Dendritic cell treated with granulocyte-macrophage colony-stimulating factor and Interleukin-4, amounts not matched to agents 40 ng/mL and 50 ng/mL, for 4 days (primary cell): ENCODE results near the gene ARMC9.

Source experiments
- H3K27ac Mint-ChIP-seq: one replicate; pipeline ENCODE4 v1.8.0; 2022; ENCODE audit warnings: mild to moderate bottlenecking, mixed read lengths
- H3K27me3 Mint-ChIP-seq: one replicate; pipeline ENCODE4 v1.8.0; 2022; ENCODE audit warnings: mild to moderate bottlenecking, mixed read lengths
- H3K36me3 Mint-ChIP-seq: one replicate; pipeline ENCODE4 v1.8.0; 2022; ENCODE audit warnings: low read depth, mixed read lengths
- H3K4me1 Mint-ChIP-seq: one replicate; pipeline ENCODE4 v1.8.0; 2022; ENCODE audit warnings: low read depth, mixed read lengths
- H3K4me3 Mint-ChIP-seq: one replicate; pipeline ENCODE4 v1.8.0; 2022; ENCODE audit warnings: mild to moderate bottlenecking, moderate library complexity, mixed read lengths
- H3K9me3 Mint-ChIP-seq: one replicate; pipeline ENCODE4 v1.8.0; 2022; ENCODE audit warnings: mixed read lengths
- intact Hi-C: fragments of 100-400 bp; cut with micrococcal nuclease; formaldehyde crosslinking; loops from one replicate; pipeline ENCODE4 v1.15.0; 2022

Gene ARMC9

DNA sequence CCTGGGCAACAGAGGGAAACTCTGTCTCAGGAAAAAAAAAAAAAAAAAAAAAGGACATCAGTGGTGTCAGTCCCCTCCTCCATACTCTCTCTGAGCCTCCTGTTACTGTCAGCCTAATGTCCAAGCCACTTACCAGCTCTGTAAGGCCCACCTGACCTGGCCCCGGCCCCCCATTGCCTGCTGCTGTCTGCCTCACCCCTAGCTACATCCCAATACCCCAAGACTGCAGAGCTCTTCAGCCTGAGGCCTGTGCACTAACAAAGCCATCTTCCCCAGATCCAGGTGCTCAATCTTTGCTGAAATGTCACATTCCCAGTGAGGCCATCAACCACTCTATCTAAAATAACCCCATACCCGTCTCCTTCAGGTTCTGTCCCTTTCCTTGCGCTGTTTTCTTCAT, 5.7 kb downstream of the ARMC9 start:
- intact Hi-C loops: no loop called here
- Mint-ChIP-seq H3K27ac (no peak overlapping the region), H3K9me3 (no peaks in the 10 kb centered on the region), H3K27me3 (peaks cover 19% of the 10 kb centered on the region), H3K4me1 (peaks cover 14% of the 10 kb centered on the region), H3K36me3 (no peaks in the 10 kb centered on the region), H3K4me3 (no peak overlapping the region)

DNA sequence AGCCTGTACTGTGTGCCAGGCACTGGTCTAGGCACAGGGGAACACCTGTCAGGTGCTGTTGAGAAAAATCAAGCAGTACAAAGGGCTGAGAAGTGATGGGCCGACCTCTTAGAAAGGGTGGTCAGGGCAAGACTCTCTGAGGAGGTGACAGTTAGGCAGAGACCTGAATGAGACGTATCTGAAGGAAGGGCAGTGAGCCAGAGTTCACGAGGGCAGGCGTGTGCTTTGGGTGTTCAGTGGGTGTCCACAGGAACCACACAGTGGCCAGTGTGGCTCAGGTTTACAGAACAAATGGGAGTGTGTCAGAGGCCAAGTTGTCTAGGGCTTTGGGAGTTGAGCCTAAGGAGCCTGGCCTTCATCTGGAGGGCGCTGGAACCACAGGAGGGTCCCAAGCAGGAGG, 6.2 kb downstream of the ARMC9 start:
- Mint-ChIP-seq H3K36me3 (no peaks in the 10 kb centered on the region), H3K4me3 (no peak overlapping the region), H3K9me3 (no peaks in the 10 kb centered on the region), H3K27ac (no peak overlapping the region), H3K4me1 (peaks cover 13% of the 10 kb centered on the region), H3K27me3 (peaks cover 17% of the 10 kb centered on the region)
- intact Hi-C loops: no loop called here

DNA sequence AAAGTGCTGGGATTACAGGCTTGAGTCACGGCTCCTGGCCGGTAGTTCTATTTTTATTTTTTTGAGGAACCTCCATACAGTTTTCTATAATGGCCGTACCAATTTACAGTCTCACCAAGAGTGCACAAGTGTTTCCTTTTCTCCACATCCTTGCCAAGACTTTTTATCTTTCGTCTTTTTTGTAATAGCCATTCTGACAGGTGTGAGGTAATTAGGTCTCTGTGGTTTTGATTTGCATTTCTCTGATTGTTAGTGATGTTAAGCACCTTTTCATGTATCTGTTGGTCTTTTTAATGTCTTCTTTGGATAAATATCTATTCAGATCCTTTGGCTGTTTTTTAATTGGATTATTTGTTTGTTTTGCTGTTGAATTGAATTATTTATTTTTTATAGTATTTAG, 9.3 kb downstream of the ARMC9 start:
- no peaks in the 10 kb centered on the region for H3K9me3 Mint-ChIP-seq
- H3K4me1 Mint-ChIP-seq: peaks cover 13% of the 10 kb centered on the region
- no peaks in the 10 kb centered on the region for H3K36me3 Mint-ChIP-seq
- no peak overlapping the region for H3K27ac Mint-ChIP-seq
- H3K27me3 Mint-ChIP-seq: no peaks in the 10 kb centered on the region
- H3K4me3 Mint-ChIP-seq: no peak overlapping the region
- intact Hi-C loops: no loop called here

DNA sequence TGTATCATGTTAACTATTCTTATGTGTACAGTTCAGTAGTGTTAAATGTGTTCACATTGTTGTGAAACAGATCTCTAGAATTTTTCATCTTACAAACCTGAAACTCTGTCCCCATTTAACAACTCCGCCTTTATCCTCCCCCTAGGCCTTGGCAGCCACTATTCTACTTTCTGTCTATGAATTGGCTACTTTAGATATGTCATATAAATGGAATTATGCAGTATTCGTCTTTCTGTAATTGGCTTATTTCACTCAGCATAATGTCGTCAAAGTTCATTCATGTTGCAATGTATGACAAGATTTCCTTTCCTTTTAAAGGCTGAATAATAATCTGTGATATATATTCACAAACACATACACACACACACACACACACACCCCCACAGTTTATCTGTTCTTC, 12.4 kb downstream of the ARMC9 start:
- H3K4me1 Mint-ChIP-seq: peaks cover 8% of the 10 kb centered on the region
- H3K27me3 Mint-ChIP-seq: peaks cover 2% of the 10 kb centered on the region
- H3K36me3 Mint-ChIP-seq: no peaks in the 10 kb centered on the region
- no peak overlapping the region for H3K27ac Mint-ChIP-seq
- no peaks in the 10 kb centered on the region for H3K9me3 Mint-ChIP-seq
- H3K4me3 Mint-ChIP-seq: no peak overlapping the region
- intact Hi-C loops: no loop called here

DNA sequence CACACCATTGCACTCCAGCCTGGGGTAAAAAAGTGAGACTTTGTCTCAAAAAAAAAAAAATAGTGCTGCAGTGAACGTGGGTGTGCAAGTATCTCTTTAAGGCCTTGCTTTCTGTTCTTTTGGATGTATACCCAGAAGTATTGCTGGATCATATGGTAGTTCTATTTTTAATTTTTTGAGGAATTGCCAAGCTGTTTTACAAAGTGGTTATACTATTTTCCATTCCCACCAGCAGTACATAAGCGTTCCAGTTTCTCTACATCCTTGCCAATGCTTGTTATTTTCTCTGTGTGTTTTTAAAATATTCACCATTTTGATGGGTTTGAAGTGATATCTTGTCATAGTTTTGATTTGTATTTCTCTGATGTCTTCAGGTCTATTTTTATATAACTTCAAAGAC, 13.1 kb downstream of the ARMC9 start:
- H3K27ac Mint-ChIP-seq: no peak overlapping the region
- no peaks in the 10 kb centered on the region for H3K36me3 Mint-ChIP-seq
- H3K4me1 Mint-ChIP-seq: peaks cover 8% of the 10 kb centered on the region
- intact Hi-C loops: no loop called here
- H3K4me3 Mint-ChIP-seq: no peak overlapping the region
- H3K9me3 Mint-ChIP-seq: no peaks in the 10 kb centered on the region
- peaks cover 2% of the 10 kb centered on the region for H3K27me3 Mint-ChIP-seq

DNA sequence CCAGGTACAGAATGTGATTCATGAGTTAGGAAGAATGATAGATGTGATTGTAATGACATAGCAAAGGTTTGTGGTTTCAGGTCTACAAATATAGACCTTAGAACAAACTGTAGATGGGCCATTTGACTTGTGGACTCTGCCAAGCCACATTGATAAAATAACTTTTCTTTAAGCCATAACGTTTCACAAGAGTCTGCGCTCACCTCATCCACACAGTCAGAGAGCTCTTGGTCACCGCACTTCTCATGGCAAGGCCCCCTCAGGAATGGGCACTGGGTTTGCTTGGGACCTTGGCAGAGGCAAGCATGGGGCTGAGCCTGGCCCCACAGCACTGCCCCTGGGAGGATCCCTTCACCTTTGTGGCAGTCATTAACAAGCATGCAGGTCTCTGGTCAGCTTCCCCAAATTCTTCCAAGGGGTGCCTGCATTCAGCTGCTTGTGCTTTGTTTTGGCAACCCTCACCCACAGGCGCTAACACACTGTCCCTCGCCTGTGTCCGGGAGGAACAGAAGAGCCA, 14.0 kb downstream of the ARMC9 start:
- Mint-ChIP-seq H3K9me3 (no peaks in the 10 kb centered on the region), H3K4me3 (no peak overlapping the region), H3K27ac (no peak overlapping the region), H3K36me3 (no peaks in the 10 kb centered on the region), H3K27me3 (peaks cover 2% of the 10 kb centered on the region), H3K4me1 (peaks cover 8% of the 10 kb centered on the region)
- intact Hi-C loops: no loop called here

DNA sequence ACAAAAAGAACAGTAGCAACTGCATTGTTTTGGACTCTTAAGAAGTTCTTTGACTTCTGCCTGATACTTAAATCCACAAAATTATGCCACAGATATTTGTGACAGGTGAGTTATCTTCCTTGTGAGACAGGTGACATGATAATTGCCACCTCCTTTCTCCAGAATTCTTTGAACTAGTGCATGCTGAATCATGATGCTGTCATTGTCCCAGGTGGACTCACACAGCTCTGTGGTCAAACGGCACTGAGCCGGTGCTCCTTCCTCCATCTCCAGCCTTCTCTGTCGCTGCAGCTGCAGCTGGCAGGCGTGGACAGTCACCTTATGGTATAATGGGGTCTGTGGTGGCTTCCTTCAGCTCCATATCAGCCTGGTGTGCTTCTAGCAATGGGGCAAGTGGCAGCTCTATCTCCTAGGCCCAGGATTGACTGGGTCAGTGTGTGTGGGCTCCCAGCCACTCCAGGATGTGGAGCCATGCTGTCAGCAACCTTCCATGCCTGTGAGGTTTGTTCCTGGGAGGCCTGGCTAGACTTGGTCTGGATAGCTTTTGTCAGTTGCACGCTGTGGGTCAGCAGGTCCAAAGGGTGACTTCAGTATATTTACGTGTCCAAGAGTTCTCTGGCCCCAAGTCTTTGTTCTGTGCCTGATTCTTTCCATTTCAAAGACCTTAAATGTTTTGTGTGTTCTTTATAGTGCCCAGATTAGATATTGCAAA, 15.7 kb downstream of the ARMC9 start:
- intact Hi-C loops: no loop called here
- Mint-ChIP-seq H3K27ac (no peak overlapping the region), H3K27me3 (peaks cover 2% of the 10 kb centered on the region), H3K9me3 (no peaks in the 10 kb centered on the region), H3K4me3 (no peak overlapping the region), H3K4me1 (no peaks in the 10 kb centered on the region), H3K36me3 (no peaks in the 10 kb centered on the region)

DNA sequence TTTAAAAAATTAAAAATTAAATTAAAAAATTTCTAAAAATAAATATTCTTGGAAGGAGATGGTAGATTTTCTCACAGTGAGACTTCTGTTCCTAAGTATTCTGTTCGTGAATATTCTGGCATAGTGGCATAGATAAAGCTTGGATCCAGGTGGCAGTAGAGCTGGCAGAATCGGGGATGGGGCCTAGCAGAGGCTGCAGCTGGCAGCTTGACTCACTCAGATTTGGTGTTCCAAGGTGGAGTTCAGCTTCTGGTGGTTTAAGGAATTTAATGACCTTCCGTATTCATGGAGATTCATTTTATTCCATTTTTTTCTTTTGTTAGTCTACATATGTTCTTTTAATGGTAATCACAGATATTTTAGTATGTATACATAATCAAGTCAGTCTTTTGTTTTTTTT, 19.9 kb downstream of the ARMC9 start:
- Mint-ChIP-seq H3K36me3 (no peaks in the 10 kb centered on the region), H3K27ac (no peak overlapping the region), H3K9me3 (no peaks in the 10 kb centered on the region), H3K4me3 (no peak overlapping the region), H3K4me1 (no peaks in the 10 kb centered on the region), H3K27me3 (peaks cover 2% of the 10 kb centered on the region)
- intact Hi-C loops: no loop called here

DNA sequence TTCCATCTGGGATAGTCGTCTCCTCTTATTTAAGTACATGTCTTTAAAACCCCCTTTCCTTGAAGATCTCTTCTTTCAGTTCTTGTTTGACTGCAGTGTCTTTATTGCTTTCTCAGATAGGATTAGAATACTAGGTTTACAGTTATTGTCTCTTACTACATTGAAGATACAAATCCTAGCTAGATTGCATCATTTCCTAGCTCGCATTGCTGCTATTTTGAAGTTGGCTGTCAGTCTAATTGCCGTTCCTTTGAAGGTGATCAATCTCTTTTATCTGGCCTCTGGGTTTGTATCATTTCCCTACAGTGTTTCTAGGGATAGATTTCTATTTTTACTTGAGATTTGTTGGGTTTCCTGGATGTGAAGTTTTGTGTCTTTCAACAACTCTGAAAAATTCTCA, 20.9 kb downstream of the ARMC9 start:
- peaks cover 2% of the 10 kb centered on the region for H3K27me3 Mint-ChIP-seq
- H3K36me3 Mint-ChIP-seq: no peaks in the 10 kb centered on the region
- H3K9me3 Mint-ChIP-seq: no peaks in the 10 kb centered on the region
- intact Hi-C loops: no loop called here
- no peaks in the 10 kb centered on the region for H3K4me1 Mint-ChIP-seq
- H3K27ac Mint-ChIP-seq: no peak overlapping the region
- no peak overlapping the region for H3K4me3 Mint-ChIP-seq

DNA sequence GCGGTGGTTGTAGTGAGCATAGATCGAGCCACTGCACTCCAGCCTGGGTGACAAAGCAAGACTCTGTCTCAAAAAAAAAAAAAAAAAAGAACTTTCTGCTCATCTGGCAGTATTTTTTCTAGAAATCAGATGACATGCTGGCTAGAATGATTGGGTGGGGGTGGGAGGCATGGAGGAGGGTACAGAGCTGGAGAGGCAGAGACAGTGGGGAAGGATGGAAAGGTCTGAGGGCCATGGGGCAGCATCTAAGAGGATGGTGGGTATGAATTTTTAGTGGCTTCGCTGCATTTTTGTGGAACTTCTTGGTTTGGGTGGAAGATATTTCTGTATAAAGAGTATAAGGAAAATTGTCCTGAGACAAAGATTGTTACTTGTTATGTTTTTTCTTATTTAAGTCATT, 23.3 kb downstream of the ARMC9 start:
- no peaks in the 10 kb centered on the region for H3K27me3 Mint-ChIP-seq
- intact Hi-C loops: no loop called here
- no peaks in the 10 kb centered on the region for H3K9me3 Mint-ChIP-seq
- H3K27ac Mint-ChIP-seq: peak overlapping the region; percentile 24
- H3K4me1 Mint-ChIP-seq: no peaks in the 10 kb centered on the region
- no peaks in the 10 kb centered on the region for H3K36me3 Mint-ChIP-seq
- H3K4me3 Mint-ChIP-seq: no peak overlapping the region

DNA sequence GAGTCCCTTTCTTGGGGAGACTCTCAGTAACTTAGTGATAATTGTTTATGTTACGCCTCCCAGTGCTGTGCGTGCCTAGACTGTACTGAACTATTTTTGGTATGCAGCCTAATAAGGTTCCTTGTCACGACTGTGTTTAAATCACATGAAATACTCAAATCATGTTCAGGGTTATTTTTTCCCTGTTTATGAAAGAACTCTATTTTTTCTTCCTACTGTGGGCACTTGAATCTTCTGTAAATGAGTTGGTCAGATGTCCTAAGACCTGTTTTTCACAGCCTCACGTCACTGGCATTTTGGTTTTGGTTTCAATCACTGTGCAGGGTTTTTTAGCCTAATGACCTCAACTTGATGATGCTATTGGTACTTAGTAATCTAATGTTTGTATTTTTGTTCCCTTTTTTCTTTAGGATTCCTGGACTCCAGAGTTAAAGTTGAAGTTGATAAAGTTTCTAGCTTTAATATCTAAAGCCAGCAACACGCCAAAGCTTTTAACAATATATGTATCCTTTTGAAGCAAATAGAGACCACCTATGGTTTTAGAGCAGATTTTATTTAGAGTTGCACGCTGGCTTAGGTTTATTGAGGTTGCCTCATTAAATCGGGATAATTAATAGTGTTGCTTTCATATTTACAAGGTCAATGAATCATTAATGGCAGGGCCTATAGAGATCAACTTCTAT, 24.0 kb downstream of the ARMC9 start:
- no peaks in the 10 kb centered on the region for H3K27me3 Mint-ChIP-seq
- intact Hi-C loops: no loop called here
- no peak overlapping the region for H3K27ac Mint-ChIP-seq
- no peak overlapping the region for H3K4me3 Mint-ChIP-seq
- no peaks in the 10 kb centered on the region for H3K4me1 Mint-ChIP-seq
- H3K36me3 Mint-ChIP-seq: no peaks in the 10 kb centered on the region
- H3K9me3 Mint-ChIP-seq: no peaks in the 10 kb centered on the region

DNA sequence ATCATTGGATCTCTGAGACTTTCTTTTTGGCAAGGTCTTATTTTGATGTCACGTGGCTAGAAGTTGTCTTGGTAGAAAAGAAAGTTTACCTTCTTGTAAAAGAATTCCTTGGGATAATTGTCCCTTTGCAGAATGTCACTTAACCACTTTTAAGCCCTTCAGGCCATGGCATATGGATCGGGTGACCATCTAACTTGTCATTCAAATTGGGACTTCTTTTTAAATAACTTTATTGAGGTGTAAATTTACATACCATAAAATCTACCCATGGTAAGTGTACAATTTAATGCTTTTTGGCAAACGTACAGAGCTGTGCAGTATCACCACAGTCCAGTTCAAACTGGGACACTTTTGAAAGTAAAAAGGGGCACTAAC, 24.6 kb downstream of the ARMC9 start:
- no peaks in the 10 kb centered on the region for H3K36me3 Mint-ChIP-seq
- no peaks in the 10 kb centered on the region for H3K4me1 Mint-ChIP-seq
- H3K27me3 Mint-ChIP-seq: no peaks in the 10 kb centered on the region
- H3K4me3 Mint-ChIP-seq: no peak overlapping the region
- no peaks in the 10 kb centered on the region for H3K9me3 Mint-ChIP-seq
- intact Hi-C loops: no loop called here
- H3K27ac Mint-ChIP-seq: no peak overlapping the region

DNA sequence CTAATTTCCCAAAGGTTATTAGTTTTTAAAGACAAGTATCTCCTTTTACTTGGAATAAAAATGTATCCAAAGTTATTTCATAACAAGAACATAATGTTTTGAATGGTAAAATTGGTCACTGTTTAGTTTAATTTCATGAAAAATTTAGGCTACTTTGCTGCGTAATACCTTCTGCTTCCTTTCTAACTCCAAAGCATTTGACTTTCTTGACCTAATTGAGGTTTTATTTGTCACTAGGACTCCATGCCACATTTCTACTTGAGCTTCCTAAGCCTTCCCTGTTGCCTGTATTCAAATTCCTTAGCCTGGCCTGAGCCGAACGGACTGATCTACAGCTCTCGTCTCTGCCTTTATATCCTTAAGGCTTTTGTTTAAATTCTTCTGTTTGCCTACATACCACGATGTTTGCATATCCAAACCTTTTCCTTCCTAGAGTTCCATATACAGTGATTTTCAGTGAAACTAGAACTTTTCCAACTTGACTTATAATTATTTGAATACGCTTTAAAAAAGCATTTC, 25.1 kb downstream of the ARMC9 start:
- Mint-ChIP-seq H3K27me3 (no peaks in the 10 kb centered on the region), H3K4me3 (no peak overlapping the region), H3K4me1 (no peaks in the 10 kb centered on the region), H3K36me3 (no peaks in the 10 kb centered on the region), H3K9me3 (no peaks in the 10 kb centered on the region), H3K27ac (no peak overlapping the region)
- intact Hi-C loops: no loop called here

DNA sequence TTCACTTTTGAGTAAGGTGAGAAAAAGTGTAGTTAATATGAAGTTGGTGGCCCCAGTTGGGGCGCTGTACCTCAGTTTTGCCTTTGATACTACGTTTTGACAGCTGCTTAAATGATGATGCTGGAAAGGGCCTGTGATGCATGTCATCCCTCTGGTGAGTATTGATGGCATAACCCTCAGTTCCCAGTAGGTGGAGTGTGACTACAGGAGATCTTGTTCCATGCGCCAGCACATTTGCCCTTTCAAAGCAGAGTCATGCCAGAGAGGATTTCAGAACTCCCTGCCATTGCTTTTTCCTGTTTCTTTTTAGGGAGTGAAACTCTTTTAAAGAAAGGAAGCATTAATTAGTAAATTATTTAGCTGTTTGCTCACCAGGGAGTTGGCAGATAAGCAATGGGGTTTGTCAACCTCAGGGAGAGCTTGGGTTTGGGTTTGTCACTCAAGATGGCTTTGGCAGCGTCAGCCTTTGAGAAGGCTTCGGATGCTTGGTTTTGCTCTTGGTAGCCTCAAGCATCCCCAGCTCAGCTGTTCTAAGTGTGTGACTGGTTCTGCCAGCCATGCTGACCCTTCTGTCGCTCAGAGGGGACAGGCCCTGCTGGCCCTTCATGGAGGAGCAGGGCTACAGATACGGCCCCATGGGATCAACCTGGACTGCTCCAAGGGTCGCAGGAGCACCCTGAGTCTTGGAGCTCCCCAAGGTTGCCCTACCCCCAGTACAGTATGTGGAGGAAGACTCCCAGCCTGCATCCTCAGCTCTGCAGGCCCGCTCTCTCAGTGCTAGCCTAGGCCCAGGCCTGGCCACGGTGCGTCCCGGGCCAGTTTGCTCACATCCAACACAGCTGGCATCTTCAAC, 29.1 kb downstream of the ARMC9 start:
- intact Hi-C loops: loop anchor here (1.0 to 5.0 kb wide), 4 partner anchors 70 to 225 kb away; no protein-coding TSS in a partner anchor
- H3K36me3 Mint-ChIP-seq: no peaks in the 10 kb centered on the region
- H3K4me3 Mint-ChIP-seq: no peak overlapping the region
- peak overlapping the region; percentile 41 for H3K27ac Mint-ChIP-seq
- no peaks in the 10 kb centered on the region for H3K27me3 Mint-ChIP-seq
- H3K9me3 Mint-ChIP-seq: no peaks in the 10 kb centered on the region
- H3K4me1 Mint-ChIP-seq: no peaks in the 10 kb centered on the region
